ENCODE data around the gene S1PR2.

GRCh38 chr19:10235003-10235402 is 3.9 kb upstream of the S1PR2 start:
- TF ChIP-seq CTCF (IDR thresholded peaks at IDR 0.05; ENCODE audit: low read depth, low read length) (no peak), POLR2A (IDR thresholded peaks at IDR 0.05; ENCODE audit: extremely low read depth, insufficient read length) (no peak), MAX (IDR thresholded peaks at IDR 0.05; ENCODE audit: low read depth, low read length) (no peak), MYC (IDR thresholded peaks at IDR 0.05; ENCODE audit: low read depth, low read length) (no peak)
